ENCODE results near the gene CKAP4. TPM values are rescaled to one million over a fixed set of nuclear protein-coding genes. Genes with fewer than 3 reads are reported as not detected.
"Not testable (repeated sequence)": the region's sequence is repeated elsewhere in the genome, so short reads cannot be mapped to it uniquely, and the experiment has no call there.

CKAP4 gene
- total and polyA plus RNA-seq, 5 donors: 24.8 to 53.7 (median 39.4) TPM

- 81% methylated on average over 14 of the region's 14 CpGs for WGBS
- not testable (repeated sequence) for H3K27me3 ChIP-seq (ENCODE audit: control insufficient read depth, insufficient read depth); H3K4me1 ChIP-seq (ENCODE audit: control insufficient read depth, insufficient read depth, low read length); H3K9me3 ChIP-seq (ENCODE audit: control insufficient read depth, low read length); H3K27ac ChIP-seq (ENCODE audit: low read length); DNase-seq; H3K4me3 ChIP-seq (ENCODE audit: low read length); ATAC-seq
- intact Hi-C loops (cut with DNase I): loop anchor here in 2 of 4 donors (10.0 kb wide), 1 partner anchor 62 kb away; no protein-coding TSS in a partner anchor
Measured at GRCh38 chr12:106286576-106287162, 38.8 kb upstream of the CKAP4 start.

- Histone ChIP-seq H3K4me3 (ENCODE audit: low read length) (no peak overlapping the region), H3K4me1 (ENCODE audit: control insufficient read depth, insufficient read depth, low read length) (peaks cover 3% of the 10 kb centered on the region), H3K27ac (ENCODE audit: low read length) (no peak overlapping the region), H3K27me3 (ENCODE audit: control insufficient read depth, insufficient read depth) (no peaks in the 10 kb centered on the region), H3K9me3 (ENCODE audit: control insufficient read depth, low read length) (no peaks in the 10 kb centered on the region)
- 83% methylated on average over 4 of the region's 4 CpGs for WGBS
- intact Hi-C loops (cut with DNase I): loop anchor here in 2 of 4 donors (10.0 kb wide), 1 partner anchor 61 kb away; no protein-coding TSS in a partner anchor
- ATAC-seq (no peak), DNase-seq (no peak)
Measured at GRCh38 chr12:106285982-106286381, 38.2 kb upstream of the CKAP4 start.

DNA sequence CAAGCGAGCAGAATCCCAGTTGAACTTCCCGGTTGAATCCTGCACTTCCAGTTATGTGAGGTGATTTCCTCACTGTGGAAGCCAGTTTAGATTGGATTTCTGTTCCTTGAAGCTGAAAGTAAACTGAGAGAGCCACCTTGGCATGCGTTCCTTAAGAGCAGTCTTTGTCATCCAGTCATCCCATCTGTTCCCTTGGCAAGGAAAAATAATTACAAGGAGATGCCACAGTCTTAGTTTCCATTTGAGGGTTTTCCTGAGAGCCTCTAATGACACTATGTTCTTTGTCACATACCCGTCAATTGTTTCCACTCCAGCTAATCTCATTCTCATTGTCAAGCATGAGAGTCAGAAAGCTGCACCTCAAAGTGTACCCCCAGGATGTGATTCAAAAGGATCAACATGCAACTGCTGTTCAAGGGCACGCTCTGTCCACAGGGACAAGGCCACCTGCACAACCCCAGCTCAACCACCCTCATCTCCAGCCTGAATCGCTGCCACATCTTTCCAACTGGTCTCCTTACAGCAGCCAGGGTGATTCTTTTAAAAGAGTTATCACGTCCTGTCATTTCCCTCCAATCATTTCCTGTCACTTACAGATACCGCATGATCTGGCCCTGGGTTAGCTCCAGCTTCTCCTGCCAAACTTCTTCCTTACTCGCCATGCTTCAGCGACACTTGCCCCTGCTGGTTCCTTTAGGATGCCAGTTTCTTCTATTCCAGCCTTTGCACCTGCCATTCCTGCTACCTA lies 36.7 kb upstream of the CKAP4 start:
- Histone ChIP-seq H3K4me3 (ENCODE audit: low read length) (no peak overlapping the region), H3K27ac (ENCODE audit: low read length) (peak overlapping the region; percentile 75), H3K9me3 (ENCODE audit: control insufficient read depth, low read length) (no peaks in the 10 kb centered on the region), H3K27me3 (ENCODE audit: control insufficient read depth, insufficient read depth) (no peaks in the 10 kb centered on the region), H3K4me1 (ENCODE audit: control insufficient read depth, insufficient read depth, low read length) (peaks cover 3% of the 10 kb centered on the region)
- 32% methylated on average over 10 of the region's 10 CpGs for WGBS
- ATAC-seq (peak; percentile 67 to 70), DNase-seq (peak in 1 of 3 donors; percentile 47)
- intact Hi-C loops (cut with DNase I): loop anchor here (5.0 to 10.0 kb wide), 2 partner anchors 57 to 60 kb away; no protein-coding TSS in a partner anchor

DNA sequence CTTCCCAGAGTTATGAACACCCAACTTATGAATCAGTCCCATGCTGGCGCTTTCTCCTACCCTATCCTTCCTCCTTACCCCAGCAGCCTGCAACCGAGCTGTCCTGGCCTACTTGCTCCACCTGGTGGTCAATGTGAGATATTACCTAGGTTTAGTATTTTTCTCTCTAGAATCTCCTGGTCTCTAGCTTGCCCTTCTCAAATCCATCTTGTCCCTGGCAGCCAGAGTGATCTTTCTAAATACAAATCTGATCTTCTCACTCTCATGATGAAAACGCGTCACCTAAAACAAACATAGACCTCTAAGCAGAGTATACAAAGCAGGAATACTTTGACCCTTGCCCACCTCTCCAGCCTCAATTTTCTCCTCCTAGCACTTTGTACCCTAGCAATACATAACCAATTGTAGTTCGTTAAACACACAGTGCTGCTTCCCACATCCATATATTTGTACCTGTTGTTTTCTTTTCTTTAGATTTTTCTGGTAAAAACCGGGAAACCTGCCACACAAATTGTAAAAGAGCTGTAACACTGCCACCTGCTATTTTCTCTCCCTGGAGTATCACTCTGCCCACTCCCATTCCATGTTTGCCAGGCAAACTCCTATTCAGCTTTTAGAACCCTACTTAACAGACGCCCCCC lies 34.8 kb upstream of the CKAP4 start:
- ATAC-seq: peak; percentile 48 to 73
- Histone ChIP-seq H3K4me3 (ENCODE audit: low read length) (no peak overlapping the region), H3K27ac (ENCODE audit: low read length) (no peak overlapping the region), H3K4me1 (ENCODE audit: control insufficient read depth, insufficient read depth, low read length) (peaks cover 3% of the 10 kb centered on the region), H3K9me3 (ENCODE audit: control insufficient read depth, low read length) (no peaks in the 10 kb centered on the region), H3K27me3 (ENCODE audit: control insufficient read depth, insufficient read depth) (no peaks in the 10 kb centered on the region)
- intact Hi-C loops (cut with DNase I): loop anchor here (5.0 to 10.0 kb wide), 2 partner anchors 55 to 58 kb away; no protein-coding TSS in a partner anchor
- 44% methylated on average over 7 of the region's 7 CpGs for WGBS
- DNase-seq: peak in 1 of 3 donors; percentile 22

- H3K9me3 ChIP-seq (ENCODE audit: control insufficient read depth, low read length): no peaks in the 10 kb centered on the region
- ATAC-seq (no peak), DNase-seq (no peak)
- H3K27me3 ChIP-seq (ENCODE audit: control insufficient read depth, insufficient read depth): no peaks in the 10 kb centered on the region
- 89% methylated on average over 4 of the region's 4 CpGs for WGBS
- intact Hi-C loops (cut with DNase I): loop anchor here (5.0 to 10.0 kb wide), 2 partner anchors 55 to 57 kb away; no protein-coding TSS in a partner anchor
- H3K4me1 ChIP-seq (ENCODE audit: control insufficient read depth, insufficient read depth, low read length): peaks cover 3% of the 10 kb centered on the region
- no peak overlapping the region for H3K27ac ChIP-seq (ENCODE audit: low read length)
- H3K4me3 ChIP-seq (ENCODE audit: low read length): no peak overlapping the region
Measured at GRCh38 chr12:106281804-106282203, 34.0 kb upstream of the CKAP4 start.

GRCh38 chr12:106281056-106281782 lies 33.4 kb upstream of the CKAP4 start:
- peaks cover 3% of the 10 kb centered on the region for H3K4me1 ChIP-seq (ENCODE audit: control insufficient read depth, insufficient read depth, low read length)
- WGBS: 65% methylated on average over 3 of the region's 3 CpGs
- ATAC-seq: no peak
- intact Hi-C loops (cut with DNase I): loop anchor here (5.0 to 10.0 kb wide), 2 partner anchors 54 to 56 kb away; no protein-coding TSS in a partner anchor
- H3K9me3 ChIP-seq (ENCODE audit: control insufficient read depth, low read length): no peaks in the 10 kb centered on the region
- DNase-seq: no peak
- no peaks in the 10 kb centered on the region for H3K27me3 ChIP-seq (ENCODE audit: control insufficient read depth, insufficient read depth)
- H3K27ac ChIP-seq (ENCODE audit: low read length): no peak overlapping the region
- no peak overlapping the region for H3K4me3 ChIP-seq (ENCODE audit: low read length)

DNA sequence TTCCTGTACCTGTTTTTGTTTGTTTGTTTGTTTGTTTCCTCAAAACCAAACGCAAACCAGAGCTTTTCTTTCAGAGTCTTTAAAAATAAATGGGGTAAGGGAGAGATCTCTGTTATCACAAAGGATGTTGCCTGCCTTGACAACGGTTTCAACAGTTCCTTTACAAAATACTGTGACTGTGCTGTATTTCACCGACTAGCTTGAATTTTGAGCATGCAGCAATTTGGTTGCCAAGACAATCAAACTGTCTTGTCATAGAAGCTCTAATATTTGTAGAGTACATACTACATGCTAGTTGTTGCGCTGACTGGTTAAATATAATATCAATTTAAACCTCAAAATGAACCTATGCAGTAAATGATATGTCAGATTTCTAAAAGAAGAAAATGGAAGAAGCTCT lies 32.3 kb upstream of the CKAP4 start:
- WGBS: 49% methylated on average over 4 of the region's 4 CpGs

GRCh38 chr12:106276032-106276740 lies 28.4 kb upstream of the CKAP4 start:
- ATAC-seq (no peak), DNase-seq (no peak)
- intact Hi-C loops (cut with DNase I): no loop called here
- Histone ChIP-seq H3K9me3 (ENCODE audit: control insufficient read depth, low read length) (no peaks in the 10 kb centered on the region), H3K4me3 (ENCODE audit: low read length) (no peak overlapping the region), H3K4me1 (ENCODE audit: control insufficient read depth, insufficient read depth, low read length) (no peaks in the 10 kb centered on the region), H3K27ac (ENCODE audit: low read length) (no peak overlapping the region), H3K27me3 (ENCODE audit: control insufficient read depth, insufficient read depth) (no peaks in the 10 kb centered on the region)
- 93% methylated on average over 4 of the region's 4 CpGs for WGBS

More for the DNA sequence above, 32.3 kb upstream of the CKAP4 start:
- ATAC-seq (no peak), DNase-seq (no peak)
- no peaks in the 10 kb centered on the region for H3K27me3 ChIP-seq (ENCODE audit: control insufficient read depth, insufficient read depth)
- no peaks in the 10 kb centered on the region for H3K4me1 ChIP-seq (ENCODE audit: control insufficient read depth, insufficient read depth, low read length)
- intact Hi-C loops (cut with DNase I): loop anchor here (5.0 to 10.0 kb wide), 2 partner anchors 53 to 55 kb away; no protein-coding TSS in a partner anchor
- no peak overlapping the region for H3K4me3 ChIP-seq (ENCODE audit: low read length)
- H3K27ac ChIP-seq (ENCODE audit: low read length): no peak overlapping the region
- no peaks in the 10 kb centered on the region for H3K9me3 ChIP-seq (ENCODE audit: control insufficient read depth, low read length)

DNA sequence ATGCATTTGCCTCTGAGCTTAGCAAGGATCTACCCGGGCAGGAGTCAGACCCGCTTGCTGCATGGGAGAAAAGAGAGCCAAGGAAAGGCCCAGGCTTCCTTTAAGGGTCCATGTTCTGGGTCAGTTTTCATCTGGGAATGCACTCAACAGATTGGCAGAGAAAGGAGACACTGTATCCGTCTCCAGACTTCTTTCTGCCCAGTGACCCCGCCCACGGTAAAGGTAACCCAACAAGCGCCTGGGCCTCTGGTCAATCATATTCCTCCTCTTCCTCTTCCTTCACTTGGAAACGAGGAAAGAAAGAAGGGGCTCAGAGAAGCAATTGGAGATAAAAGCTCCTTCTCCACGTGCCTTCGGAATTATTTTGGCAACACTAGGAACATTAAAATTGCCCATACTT lies 27.6 kb upstream of the CKAP4 start:
- intact Hi-C loops (cut with DNase I): no loop called here
- 80% methylated on average over 9 of the region's 9 CpGs for WGBS
- no peak overlapping the region for H3K4me3 ChIP-seq (ENCODE audit: low read length)
- H3K9me3 ChIP-seq (ENCODE audit: control insufficient read depth, low read length): no peaks in the 10 kb centered on the region
- no peaks in the 10 kb centered on the region for H3K27me3 ChIP-seq (ENCODE audit: control insufficient read depth, insufficient read depth)
- no peaks in the 10 kb centered on the region for H3K4me1 ChIP-seq (ENCODE audit: control insufficient read depth, insufficient read depth, low read length)
- DNase-seq (no peak), ATAC-seq (no peak)
- no peak overlapping the region for H3K27ac ChIP-seq (ENCODE audit: low read length)

DNA sequence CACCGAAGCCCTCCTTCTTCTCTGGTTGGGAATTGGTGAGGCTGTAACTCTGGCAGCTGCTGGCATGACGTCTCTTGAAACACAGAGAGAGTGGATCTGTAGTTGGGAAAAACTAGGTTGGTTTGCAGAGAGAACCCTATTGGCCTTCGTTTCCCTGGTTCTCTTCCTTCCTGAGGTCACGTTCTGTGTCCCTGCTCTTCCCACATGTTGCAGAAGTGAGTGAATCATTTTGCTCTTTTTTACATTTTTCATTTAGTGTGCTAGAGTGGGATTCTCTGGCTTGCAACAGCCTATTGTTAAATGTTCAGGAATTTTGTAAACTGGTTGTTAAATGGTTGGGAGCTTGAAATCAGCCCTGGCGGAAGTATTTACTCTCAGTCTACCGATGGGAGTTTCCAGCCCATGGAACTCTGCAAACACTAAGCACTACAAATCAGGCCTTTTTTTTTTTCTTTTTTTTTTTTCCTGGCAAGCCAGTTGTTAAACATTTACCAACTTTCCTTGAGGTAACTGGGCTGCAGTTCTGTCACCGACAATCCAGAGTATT lies 26.8 kb upstream of the CKAP4 start:
- H3K4me1 ChIP-seq (ENCODE audit: control insufficient read depth, insufficient read depth, low read length): no peaks in the 10 kb centered on the region
- intact Hi-C loops (cut with DNase I): no loop called here
- ATAC-seq (no peak), DNase-seq (no peak)
- H3K4me3 ChIP-seq (ENCODE audit: low read length): no peak overlapping the region
- H3K27me3 ChIP-seq (ENCODE audit: control insufficient read depth, insufficient read depth): no peaks in the 10 kb centered on the region
- H3K9me3 ChIP-seq (ENCODE audit: control insufficient read depth, low read length): no peaks in the 10 kb centered on the region
- no peak overlapping the region for H3K27ac ChIP-seq (ENCODE audit: low read length)
- WGBS: 78% methylated on average over 7 of the region's 7 CpGs
